ENCODE results near the gene RFX8.

DNA sequence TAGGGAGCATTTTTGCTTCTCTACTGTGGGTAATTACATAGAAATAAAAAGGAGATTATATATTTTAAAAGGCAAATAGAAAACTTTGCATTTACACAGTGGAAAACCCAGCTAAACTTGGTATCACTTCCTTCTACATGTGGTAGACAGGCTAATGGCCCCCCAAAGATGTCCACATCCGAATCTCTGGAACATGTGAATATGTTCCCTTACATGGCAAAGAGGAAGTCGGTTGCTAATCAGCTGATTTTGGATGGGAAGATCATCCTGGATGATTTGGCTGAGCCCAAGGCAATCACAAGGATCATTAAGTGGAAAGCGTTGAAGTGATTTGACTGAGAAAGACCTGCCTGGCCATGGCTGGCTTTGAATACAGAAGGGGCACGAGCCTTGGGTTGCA lies 113.8 kb downstream of the RFX8 start:
- no peak for TF ChIP-seq TAF1 (IDR thresholded peaks at IDR 0.05; ENCODE audit: borderline replicate concordance, insufficient read depth, low read length)
- no peak for TF ChIP-seq POLR2AphosphoS5 (IDR thresholded peaks at IDR 0.05; ENCODE audit: low read depth, low read length)
- no peak for TF ChIP-seq SIN3A (IDR thresholded peaks at IDR 0.05; ENCODE audit: borderline replicate concordance, insufficient read depth, low read length)
- TF ChIP-seq REST (IDR thresholded peaks at IDR 0.05; ENCODE audit: insufficient read depth in 1 of 2, low read depth in 2 of 2, low read length in 2 of 2) = no peak

Measured in PFSK-1 (cell line).